Measurements from ENCODE around the gene PDGFD.

DNA sequence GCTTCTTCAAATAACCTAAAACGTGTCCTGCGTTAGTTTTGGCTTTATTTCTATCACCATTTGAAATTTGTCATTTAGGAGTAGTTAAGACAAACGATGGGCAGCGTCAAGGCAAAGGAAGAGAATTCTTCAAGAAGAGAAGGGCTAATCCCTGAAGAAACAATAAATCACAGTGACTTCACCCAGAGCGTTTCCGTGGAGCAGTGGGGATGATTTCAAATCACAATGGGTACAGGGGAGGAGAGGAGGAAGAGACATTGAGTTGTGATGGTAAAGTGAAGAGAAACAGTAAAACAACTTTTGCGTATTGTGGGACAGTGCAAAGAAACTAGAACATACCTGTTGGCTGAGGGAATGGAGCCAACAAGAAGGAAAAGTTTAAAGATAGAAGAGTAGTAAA lies 9.7 kb downstream of the PDGFD start:
- TF ChIP-seq BHLHE40 (IDR thresholded peaks at IDR 0.05; ENCODE audit: borderline replicate concordance) = no peak
- TF ChIP-seq SP1 (IDR thresholded peaks at IDR 0.05) = no peak
- TF ChIP-seq ARNT (IDR thresholded peaks at IDR 0.05) = no peak
- no peak for TF ChIP-seq PKNOX1 (IDR thresholded peaks at IDR 0.05)
- TF ChIP-seq TARDBP (IDR thresholded peaks at IDR 0.05) = no peak
- TF ChIP-seq FOXA1 (IDR thresholded peaks at IDR 0.05) = no peak
- no peak for TF ChIP-seq FOXK2 (IDR thresholded peaks at IDR 0.05)
